Stimulated activated CD8-positive, alpha-beta memory T cell treated with anti-CD3 and anti-CD28 coated beads, Interleukin-4, amount 100 ng/mL, for 24 hours (primary cell): ENCODE data around the gene SAP30L.

Experiments used
- DNase-seq: peaks from one replicate; pipeline ENCODE4 v3.0.0-alpha.2; 2020; ENCODE audit warnings: low read depth

Gene SAP30L

GRCh38 chr5:154445422-154446194 lies at the start of gene SAP30L:
Gene SAP30L, plus strand, starts transcription at chr5:154445997. Its CDS starts 608 bp downstream, at chr5:154446605.
- peak; percentile 92 for DNase-seq

- no peak for DNase-seq
Observed at GRCh38 chr5:154396128-154396527, 49.7 kb upstream of the SAP30L start.

- no peak for DNase-seq
Observed at GRCh38 chr5:154397652-154398406, 48.0 kb upstream of the SAP30L start.

GRCh38 chr5:154400678-154401077 lies 45.1 kb upstream of the SAP30L start:
- no peak for DNase-seq

- no peak for DNase-seq
Observed at GRCh38 chr5:154401355-154401754, 44.4 kb upstream of the SAP30L start.

- no peak for DNase-seq
Observed at GRCh38 chr5:154401931-154402330, 43.9 kb upstream of the SAP30L start.

GRCh38 chr5:154402611-154403010 lies 43.2 kb upstream of the SAP30L start:
- no peak for DNase-seq

GRCh38 chr5:154403234-154403633 lies 42.6 kb upstream of the SAP30L start:
- DNase-seq, result no peak

- no peak for DNase-seq
Observed at GRCh38 chr5:154403776-154404387, 41.9 kb upstream of the SAP30L start.

GRCh38 chr5:154405078-154405792 lies 40.6 kb upstream of the SAP30L start:
- peak; percentile 61 for DNase-seq

GRCh38 chr5:154406231-154406630 lies 39.6 kb upstream of the SAP30L start:
- DNase-seq, result no peak

- DNase-seq, result no peak
Observed at GRCh38 chr5:154406826-154407225, 39.0 kb upstream of the SAP30L start.

GRCh38 chr5:154408811-154409210 lies 37.0 kb upstream of the SAP30L start:
- DNase-seq, result no peak

GRCh38 chr5:154409230-154409840 lies 36.5 kb upstream of the SAP30L start:
- DNase-seq, result no peak

GRCh38 chr5:154410008-154410407 lies 35.8 kb upstream of the SAP30L start:
- DNase-seq, result no peak

- DNase-seq, result no peak
Observed at GRCh38 chr5:154410786-154411185, 35.0 kb upstream of the SAP30L start.

GRCh38 chr5:154411338-154411737 lies 34.5 kb upstream of the SAP30L start:
- no peak for DNase-seq

- DNase-seq, result no peak
Observed at GRCh38 chr5:154412316-154412715, 33.5 kb upstream of the SAP30L start.

GRCh38 chr5:154412925-154413324 lies 32.9 kb upstream of the SAP30L start:
- DNase-seq, result no peak

- DNase-seq, result no peak
Observed at GRCh38 chr5:154415114-154415513, 30.7 kb upstream of the SAP30L start.

- no peak for DNase-seq
Observed at GRCh38 chr5:154418344-154418820, 27.4 kb upstream of the SAP30L start.

- no peak for DNase-seq
Observed at GRCh38 chr5:154419236-154419635, 26.6 kb upstream of the SAP30L start.
